Keratinocyte (primary cell): ENCODE measurements around the gene CSNK2A2. TPM values are rescaled to one million over a fixed set of nuclear protein-coding genes. Genes with fewer than 3 reads are reported as not detected.
A peak's percentile ranks its signal among the peaks of the same experiment; 100 is the strongest.

ENCODE experiments used
- DNase-seq: peaks from one replicate; pipeline ENCODE4 v3.0.0-alpha.2; 2011; ENCODE audit warnings: low read depth, missing footprints, low spot score
- FAIRE-seq: peaks from 2 replicates; lab custom pipeline; 2011; peaks lifted over from hg19 to GRCh38; lab: Jason Lieb, UNC
- H2AFZ ChIP-seq: 2 replicates; pipeline ENCODE4 v1.6.0; 2012; ENCODE audit warnings: low read length, control low read depth, inconsistent platforms; ENCODE audit not compliant: control insufficient read depth
- H3K27ac ChIP-seq: 2 replicates; pipeline ENCODE4 v1.5.1; 2011; ENCODE audit warnings: low read length; ENCODE audit not compliant: control insufficient read depth, insufficient read depth
- H3K27me3 ChIP-seq: 3 replicates; pipeline ENCODE4 v1.6.0; 2011; ENCODE audit warnings: low read length; ENCODE audit not compliant: control insufficient read depth, insufficient read depth; ENCODE audit errors: extremely low read depth
- H3K36me3 ChIP-seq, 2 experiments: 2 replicates in 1 of 2; 3 replicates in 1 of 2; pipeline ENCODE4 v1.5.1; 2011; ENCODE audit warnings: low read length in 2 of 2, mild to moderate bottlenecking in 1 of 2; ENCODE audit not compliant: control insufficient read depth in 2 of 2, insufficient read depth in 2 of 2; ENCODE audit errors: extremely low read depth in 1 of 2
- H3K4me1 ChIP-seq: 3 replicates; pipeline ENCODE4 v1.5.1; 2011; ENCODE audit warnings: low read length; ENCODE audit not compliant: control insufficient read depth, insufficient read depth; ENCODE audit errors: extremely low read depth
- H3K4me2 ChIP-seq: 3 replicates; pipeline ENCODE4 v1.6.0; 2011; ENCODE audit warnings: low read depth, low read length; ENCODE audit not compliant: control insufficient read depth, insufficient read depth; ENCODE audit errors: extremely low read depth
- H3K4me3 ChIP-seq, 3 experiments: fragments of 200-600 bp in 1 of 3; sonication (generic) in 1 of 3; 2 replicates in 2 of 3; 3 replicates in 1 of 3; pipeline ENCODE4 v1.5.1; 2011 to 2016; ENCODE audit warnings: low read length in 3 of 3, mild to moderate bottlenecking in 3 of 3, control low read depth in 2 of 3, inconsistent platforms in 1 of 3, low read depth in 1 of 3, mixed read lengths in 1 of 3, mixed run types in 1 of 3, moderate library complexity in 1 of 3; ENCODE audit not compliant: control insufficient read depth in 2 of 3, insufficient read depth in 2 of 3; ENCODE audit errors: extremely low read depth in 1 of 3
- H3K79me2 ChIP-seq: 2 replicates; pipeline ENCODE4 v1.6.0; 2012; ENCODE audit warnings: low read length; ENCODE audit not compliant: control insufficient read depth, insufficient read depth
- H3K9ac ChIP-seq: 3 replicates; pipeline ENCODE4 v1.6.0; 2011; ENCODE audit warnings: low read length; ENCODE audit not compliant: control insufficient read depth, insufficient read depth; ENCODE audit errors: extremely low read depth
- H3K9me1 ChIP-seq: 3 replicates; pipeline ENCODE4 v1.6.0; 2011; ENCODE audit warnings: low read length; ENCODE audit not compliant: control insufficient read depth, insufficient read depth; ENCODE audit errors: extremely low read depth
- H3K9me3 ChIP-seq: 2 replicates; pipeline ENCODE4 v1.5.1; 2012; ENCODE audit warnings: low read depth, low read length; ENCODE audit not compliant: control insufficient read depth
- H4K20me1 ChIP-seq: 3 replicates; pipeline ENCODE4 v1.6.0; 2011; ENCODE audit warnings: low read length; ENCODE audit not compliant: control insufficient read depth, insufficient read depth; ENCODE audit errors: extremely low read depth
- CTCF ChIP-seq, 3 experiments: IDR thresholded peaks in 1 of 3; conservative IDR thresholded peaks in 1 of 3; optimal IDR thresholded peaks in 1 of 3; 2 replicates in 2 of 3; 3 replicates in 1 of 3; pipeline versions ENCODE3 to v1.5.1; 2011; ENCODE audit warnings: low read length in 3 of 3, mild to moderate bottlenecking in 3 of 3, moderate library complexity in 2 of 3, control low read depth in 1 of 3, inconsistent platforms in 1 of 3; ENCODE audit not compliant: insufficient read depth in 2 of 3; ENCODE audit errors: extremely low read depth in 1 of 3
- EZH2 ChIP-seq: IDR thresholded peaks from one replicate; pipeline ENCODE4 v1.6.1; 2012; ENCODE audit warnings: inconsistent platforms, mild to moderate bottlenecking, low read length, moderate library complexity
- dilution Hi-C: fragments of 300-500 bp; cut with MboI; formaldehyde crosslinking; loops from one replicate; pipeline ENCODE4 v1.7.0; 2020; ENCODE audit warnings: low sequenced_read_pairs; ENCODE audit not compliant: extremely low pct_ligation_motif_present
- polyA plus RNA-seq, 5 experiments: library from polyadenylated mRNA; depleted of rRNA in 3 of 5; stranded (reverse) in 3 of 5; stranded (forward) in 1 of 5; unstranded in 1 of 5; fragments of >200 nt; gene quantifications; 1 replicate in 1 of 5; 2 replicates in 3 of 5; 3 replicates in 1 of 5; pipeline versions ENCODE4 v1.2.1 to v1.2.3, GENCODE V29; 2011 to 2012; ENCODE audit warnings: missing spikeins in 2 of 5, low read depth in 1 of 5, low replicate concordance in 1 of 5

CSNK2A2 gene
- polyA plus RNA-seq, 1 donor (not counting 4 experiments of a cell fraction or from before 2014, with no cell fraction given), result 49.6 TPM

DNA sequence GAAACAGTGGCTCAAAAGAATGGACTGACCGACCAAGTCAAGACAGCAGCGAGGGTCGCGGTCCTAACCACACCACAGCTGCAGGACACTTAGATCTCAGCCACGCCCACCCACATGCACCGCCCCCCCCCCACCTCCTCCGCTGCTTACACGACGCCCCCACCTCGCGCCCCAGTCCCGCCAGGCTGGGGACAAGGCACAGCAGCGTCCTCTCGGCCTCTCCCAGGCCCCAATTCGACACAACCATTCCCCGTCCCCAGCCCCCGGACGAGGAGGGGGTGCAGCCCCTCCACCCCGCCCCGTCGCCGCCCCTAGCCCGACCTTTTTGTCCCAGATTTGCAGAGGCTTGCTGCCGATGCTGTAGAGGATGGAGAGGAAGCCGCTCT is 69.2 kb downstream of the CSNK2A2 start:
- no peak for DNase-seq
- no peaks in the 10 kb centered on the region for H3K36me3 ChIP-seq
- dilution Hi-C loops, result no loop called here
- TF ChIP-seq CTCF (optimal IDR thresholded peaks at IDR 0.05 in 1 of 3, IDR thresholded peaks at IDR 0.05 in 1 of 3, conservative IDR thresholded peaks at IDR 0.05 in 1 of 3; ENCODE audit: extremely low read depth in 1 of 3, insufficient read depth in 2 of 3, low read length in 3 of 3), result no peak
- TF ChIP-seq EZH2, result no peak
- H3K4me3 ChIP-seq, result peak overlapping the region; percentile 87 to 97 (median 94)
- H3K4me1 ChIP-seq, result peaks cover 35% of the 10 kb centered on the region
- H3K9me3 ChIP-seq, result no peaks in the 10 kb centered on the region
- peak overlapping the region; percentile 96 for H3K4me2 ChIP-seq
- no peaks in the 10 kb centered on the region for H3K27me3 ChIP-seq
- peaks cover 2% of the 10 kb centered on the region for H3K9me1 ChIP-seq
- H3K9ac ChIP-seq, result peak overlapping the region; percentile 90
- H2AFZ ChIP-seq, result peak overlapping the region; percentile 90
- no peaks in the 10 kb centered on the region for H4K20me1 ChIP-seq
- peak overlapping the region; percentile 76 for H3K27ac ChIP-seq
- no peak for FAIRE-seq
- H3K79me2 ChIP-seq, result peaks cover 52% of the 10 kb centered on the region

GRCh38 chr16:58128181-58128631 is 69.7 kb downstream of the CSNK2A2 start:
- H3K4me3 ChIP-seq, result peak overlapping the region; percentile 87 to 97 (median 94)
- H3K27me3 ChIP-seq, result no peaks in the 10 kb centered on the region
- peak overlapping the region; percentile 90 for H3K9ac ChIP-seq
- no peaks in the 10 kb centered on the region for H4K20me1 ChIP-seq
- H3K36me3 ChIP-seq, result no peaks in the 10 kb centered on the region
- H3K27ac ChIP-seq, result peak overlapping the region; percentile 63
- no peak for TF ChIP-seq CTCF (optimal IDR thresholded peaks at IDR 0.05 in 1 of 3, IDR thresholded peaks at IDR 0.05 in 1 of 3, conservative IDR thresholded peaks at IDR 0.05 in 1 of 3; ENCODE audit: extremely low read depth in 1 of 3, insufficient read depth in 2 of 3, low read length in 3 of 3)
- no peak for TF ChIP-seq EZH2
- FAIRE-seq (no peak), DNase-seq (no peak)
- H3K4me1 ChIP-seq, result peaks cover 35% of the 10 kb centered on the region
- H2AFZ ChIP-seq, result no peak overlapping the region
- H3K9me3 ChIP-seq, result no peaks in the 10 kb centered on the region
- peak overlapping the region; percentile 96 for H3K4me2 ChIP-seq
- dilution Hi-C loops, result no loop called here
- H3K79me2 ChIP-seq, result peaks cover 54% of the 10 kb centered on the region
- H3K9me1 ChIP-seq, result peaks cover 2% of the 10 kb centered on the region
